Vagina (tissue), 2 donors: ENCODE results near the gene MAD1L1.

ENCODE experiments used
- POLR2A ChIP-seq, 2 donors: fragments of 450-650 bp; IDR thresholded peaks; one replicate each; pipeline ENCODE4 v1.6.1; 2017; ENCODE audit warnings: antibody characterized with exemption in 2 of 2, mild to moderate bottlenecking in 2 of 2, moderate library complexity in 2 of 2
- TF ChIP-seq, protein P1 (sequence below), 3 experiments: fragments of 450-650 bp in 2 of 3; fragments of 200-600 bp in 1 of 3; sonication (generic) in 1 of 3; IDR thresholded peaks; one replicate each; pipeline ENCODE4 v1.5.1; 2017 to 2019; ENCODE audit warnings: antibody characterized with exemption in 3 of 3, mild to moderate bottlenecking in 2 of 3, moderate library complexity in 2 of 3

DNA sequence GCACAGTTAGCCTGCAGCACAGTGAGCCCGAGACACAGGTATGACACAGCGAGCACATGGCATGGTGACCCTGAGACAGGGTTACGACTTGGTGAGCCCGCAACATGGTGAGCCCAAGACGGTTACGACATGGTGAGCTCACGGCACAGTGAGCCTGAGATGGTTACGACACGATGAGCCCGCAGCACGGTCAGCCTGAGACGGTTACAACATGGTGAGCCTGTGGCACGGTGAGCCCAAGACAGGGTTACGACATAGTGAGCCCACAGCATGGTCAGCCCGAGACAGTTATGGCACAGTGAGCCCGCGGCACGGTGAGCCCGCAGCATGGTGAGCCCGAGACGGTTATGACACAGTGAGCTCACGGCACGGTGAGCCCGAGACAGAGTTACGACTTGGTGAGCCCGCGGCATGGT, 156.1 kb downstream of the MAD1L1 start:
- TF ChIP-seq, protein P1, sequence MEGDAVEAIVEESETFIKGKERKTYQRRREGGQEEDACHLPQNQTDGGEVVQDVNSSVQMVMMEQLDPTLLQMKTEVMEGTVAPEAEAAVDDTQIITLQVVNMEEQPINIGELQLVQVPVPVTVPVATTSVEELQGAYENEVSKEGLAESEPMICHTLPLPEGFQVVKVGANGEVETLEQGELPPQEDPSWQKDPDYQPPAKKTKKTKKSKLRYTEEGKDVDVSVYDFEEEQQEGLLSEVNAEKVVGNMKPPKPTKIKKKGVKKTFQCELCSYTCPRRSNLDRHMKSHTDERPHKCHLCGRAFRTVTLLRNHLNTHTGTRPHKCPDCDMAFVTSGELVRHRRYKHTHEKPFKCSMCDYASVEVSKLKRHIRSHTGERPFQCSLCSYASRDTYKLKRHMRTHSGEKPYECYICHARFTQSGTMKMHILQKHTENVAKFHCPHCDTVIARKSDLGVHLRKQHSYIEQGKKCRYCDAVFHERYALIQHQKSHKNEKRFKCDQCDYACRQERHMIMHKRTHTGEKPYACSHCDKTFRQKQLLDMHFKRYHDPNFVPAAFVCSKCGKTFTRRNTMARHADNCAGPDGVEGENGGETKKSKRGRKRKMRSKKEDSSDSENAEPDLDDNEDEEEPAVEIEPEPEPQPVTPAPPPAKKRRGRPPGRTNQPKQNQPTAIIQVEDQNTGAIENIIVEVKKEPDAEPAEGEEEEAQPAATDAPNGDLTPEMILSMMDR (IDR thresholded peaks at IDR 0.05) = no peak
- no peak for TF ChIP-seq POLR2A (IDR thresholded peaks at IDR 0.05)
